Right lung (tissue), 5 donors: Measurements from ENCODE around the gene CDKAL1. TPM values are rescaled to one million over a fixed set of nuclear protein-coding genes. Genes with fewer than 3 reads are reported as not detected.
"Not testable (repeated sequence)": the region's sequence is repeated elsewhere in the genome, so short reads cannot be mapped to it uniquely, and the experiment has no call there.

Experiments used
- DNase-seq, 2 donors: peaks; one replicate each; pipeline ENCODE4 v3.0.0-alpha.2; 2013
- polyA plus RNA-seq, 5 donors: library from polyadenylated mRNA; unstranded; fragments of 120-200 nt; gene quantifications; one replicate each; pipeline versions ENCODE4 v1.2.1 to v1.2.3, GENCODE V29; 2013; ENCODE audit warnings: inconsistent platforms in 1 of 5, low replicate concordance in 1 of 5; ENCODE audit not compliant: insufficient read length in 5 of 5, insufficient read depth in 1 of 5

The CDKAL1 gene
- polyA plus RNA-seq, 5 donors = 15.1 to 19.5 (median 18.2) TPM

GRCh38 chr6:21022343-21023107 lies 488.3 kb downstream of the CDKAL1 start:
- peak; percentile 41 to 52 for DNase-seq

- no peak for DNase-seq
Measured at GRCh38 chr6:21023210-21023609, 489.0 kb downstream of the CDKAL1 start.

- peak; percentile 81 to 85 for DNase-seq
Measured at GRCh38 chr6:21024616-21025015, 490.4 kb downstream of the CDKAL1 start.

- no peak for DNase-seq
Measured at GRCh38 chr6:21026576-21027273, 492.5 kb downstream of the CDKAL1 start.

- no peak for DNase-seq
Measured at GRCh38 chr6:21027507-21027906, 493.2 kb downstream of the CDKAL1 start.

GRCh38 chr6:21031182-21031581 lies 496.9 kb downstream of the CDKAL1 start:
- DNase-seq = no peak

GRCh38 chr6:21033084-21033483 lies 498.8 kb downstream of the CDKAL1 start:
- DNase-seq = no peak

- DNase-seq = peak; percentile 65 to 72
Measured at GRCh38 chr6:21033575-21034026, 499.3 kb downstream of the CDKAL1 start.

- DNase-seq = no peak
Measured at GRCh38 chr6:21034345-21034744, 500.1 kb downstream of the CDKAL1 start.

GRCh38 chr6:21037453-21037852 lies 503.2 kb downstream of the CDKAL1 start:
- no peak for DNase-seq

- DNase-seq = no peak
Measured at GRCh38 chr6:21039926-21040325, 505.7 kb downstream of the CDKAL1 start.

GRCh38 chr6:21045135-21045700 lies 511.0 kb downstream of the CDKAL1 start:
- no peak for DNase-seq

GRCh38 chr6:21046276-21046675 lies 512.0 kb downstream of the CDKAL1 start:
- DNase-seq = peak in 1 of 2 donors; percentile 39

GRCh38 chr6:21048047-21048446 lies 513.8 kb downstream of the CDKAL1 start:
- no peak for DNase-seq

GRCh38 chr6:21049148-21049547 lies 514.9 kb downstream of the CDKAL1 start:
- no peak for DNase-seq

- no peak for DNase-seq
Measured at GRCh38 chr6:21049572-21049971, 515.3 kb downstream of the CDKAL1 start.

- no peak for DNase-seq
Measured at GRCh38 chr6:21050935-21051334, 516.7 kb downstream of the CDKAL1 start.

- no peak for DNase-seq
Measured at GRCh38 chr6:21051777-21052176, 517.5 kb downstream of the CDKAL1 start.

GRCh38 chr6:21053612-21054011 lies 519.4 kb downstream of the CDKAL1 start:
- DNase-seq = no peak

GRCh38 chr6:21055480-21055879 lies 521.2 kb downstream of the CDKAL1 start:
- not testable (repeated sequence) for DNase-seq

- DNase-seq = no peak
Measured at GRCh38 chr6:21061892-21062291, 527.6 kb downstream of the CDKAL1 start.

GRCh38 chr6:21064756-21065340 lies 530.6 kb downstream of the CDKAL1 start:
- no peak for DNase-seq
